ENCODE measurements around the gene ACADL. TPM values are rescaled to one million over a fixed set of nuclear protein-coding genes. Genes with fewer than 3 reads are reported as not detected.

Gene ACADL
- total RNA-seq, 1 donor from 2014 or later = not detected

GRCh38 chr2:210268281-210268680, 43.0 kb upstream of the ACADL start:
- H3K79me2 ChIP-seq (ENCODE audit: low read depth) = no peaks in the 10 kb centered on the region
- no peaks in the 10 kb centered on the region for H4K20me1 ChIP-seq (ENCODE audit: low read depth)
- no peaks in the 10 kb centered on the region for H3K27me3 Mint-ChIP-seq (ENCODE audit: insufficient read depth, low read depth)
- no peaks in the 10 kb centered on the region for H3K36me3 Mint-ChIP-seq
- no peak overlapping the region for H2AFZ ChIP-seq (replicated peaks)
- H3K36me3 ChIP-seq = no peaks in the 10 kb centered on the region
- no peak overlapping the region for H3K27ac ChIP-seq
- H3K9ac ChIP-seq = no peak overlapping the region
- no peak overlapping the region for H3K4me3 ChIP-seq
- H3K27me3 ChIP-seq = no peaks in the 10 kb centered on the region
- H3K4me3 Mint-ChIP-seq = no peak overlapping the region
- no peak overlapping the region for H3K4me2 ChIP-seq
- H3K4me1 ChIP-seq = no peaks in the 10 kb centered on the region
- H3K4me1 Mint-ChIP-seq = no peaks in the 10 kb centered on the region
- H3F3A ChIP-seq (ENCODE audit: low read depth) = no peaks in the 10 kb centered on the region
- no peaks in the 10 kb centered on the region for H3K9me3 ChIP-seq (ENCODE audit: low read depth)
- TF ChIP-seq, protein P1, sequence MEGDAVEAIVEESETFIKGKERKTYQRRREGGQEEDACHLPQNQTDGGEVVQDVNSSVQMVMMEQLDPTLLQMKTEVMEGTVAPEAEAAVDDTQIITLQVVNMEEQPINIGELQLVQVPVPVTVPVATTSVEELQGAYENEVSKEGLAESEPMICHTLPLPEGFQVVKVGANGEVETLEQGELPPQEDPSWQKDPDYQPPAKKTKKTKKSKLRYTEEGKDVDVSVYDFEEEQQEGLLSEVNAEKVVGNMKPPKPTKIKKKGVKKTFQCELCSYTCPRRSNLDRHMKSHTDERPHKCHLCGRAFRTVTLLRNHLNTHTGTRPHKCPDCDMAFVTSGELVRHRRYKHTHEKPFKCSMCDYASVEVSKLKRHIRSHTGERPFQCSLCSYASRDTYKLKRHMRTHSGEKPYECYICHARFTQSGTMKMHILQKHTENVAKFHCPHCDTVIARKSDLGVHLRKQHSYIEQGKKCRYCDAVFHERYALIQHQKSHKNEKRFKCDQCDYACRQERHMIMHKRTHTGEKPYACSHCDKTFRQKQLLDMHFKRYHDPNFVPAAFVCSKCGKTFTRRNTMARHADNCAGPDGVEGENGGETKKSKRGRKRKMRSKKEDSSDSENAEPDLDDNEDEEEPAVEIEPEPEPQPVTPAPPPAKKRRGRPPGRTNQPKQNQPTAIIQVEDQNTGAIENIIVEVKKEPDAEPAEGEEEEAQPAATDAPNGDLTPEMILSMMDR (IDR thresholded peaks at IDR 0.05) = no peak
- TF ChIP-seq EZH2 (IDR thresholded peaks at IDR 0.05) (no peak), EZH2phosphoT487 (IDR thresholded peaks at IDR 0.05) (no peak)
- H3K27ac Mint-ChIP-seq = no peak overlapping the region
- H3K9me3 Mint-ChIP-seq = no peaks in the 10 kb centered on the region
- DNase-seq (ENCODE audit: low spot score) = no peak

- Histone ChIP-seq H3F3A (ENCODE audit: low read depth) (no peaks in the 10 kb centered on the region), H4K20me1 (ENCODE audit: low read depth) (no peaks in the 10 kb centered on the region), H3K9me3 (ENCODE audit: low read depth) (no peaks in the 10 kb centered on the region), H3K9ac (no peak overlapping the region), H3K79me2 (ENCODE audit: low read depth) (no peaks in the 10 kb centered on the region), H3K27me3 (no peaks in the 10 kb centered on the region), H3K4me2 (no peak overlapping the region), H3K36me3 (no peaks in the 10 kb centered on the region), H3K27ac (no peak overlapping the region), H2AFZ (replicated peaks) (no peak overlapping the region), H3K4me1 (no peaks in the 10 kb centered on the region), H3K4me3 (no peak overlapping the region)
- H3K4me3 Mint-ChIP-seq = no peak overlapping the region
- H3K9me3 Mint-ChIP-seq = no peaks in the 10 kb centered on the region
- no peak for DNase-seq (ENCODE audit: low spot score)
- no peaks in the 10 kb centered on the region for H3K36me3 Mint-ChIP-seq
- no peak overlapping the region for H3K27ac Mint-ChIP-seq
- TF ChIP-seq EZH2 (IDR thresholded peaks at IDR 0.05) = no peak
- TF ChIP-seq EZH2phosphoT487 (IDR thresholded peaks at IDR 0.05) = no peak
- TF ChIP-seq, protein P1 (IDR thresholded peaks at IDR 0.05) = no peak
- H3K4me1 Mint-ChIP-seq = no peaks in the 10 kb centered on the region
- H3K27me3 Mint-ChIP-seq (ENCODE audit: insufficient read depth, low read depth) = no peaks in the 10 kb centered on the region
Observed at GRCh38 chr2:210267698-210268097, 42.5 kb upstream of the ACADL start.

- no peaks in the 10 kb centered on the region for H3F3A ChIP-seq (ENCODE audit: low read depth)
- H3K27ac ChIP-seq = no peak overlapping the region
- TF ChIP-seq EZH2phosphoT487 (IDR thresholded peaks at IDR 0.05) (no peak), EZH2 (IDR thresholded peaks at IDR 0.05) (no peak)
- TF ChIP-seq, protein P1 (IDR thresholded peaks at IDR 0.05) = no peak
- no peaks in the 10 kb centered on the region for H3K4me1 ChIP-seq
- Mint-ChIP-seq H3K4me3 (no peak overlapping the region), H3K27ac (no peak overlapping the region), H3K9me3 (no peaks in the 10 kb centered on the region), H3K27me3 (ENCODE audit: insufficient read depth, low read depth) (peaks cover 3% of the 10 kb centered on the region), H3K36me3 (no peaks in the 10 kb centered on the region), H3K4me1 (no peaks in the 10 kb centered on the region)
- no peak overlapping the region for H2AFZ ChIP-seq (replicated peaks)
- H3K9me3 ChIP-seq (ENCODE audit: low read depth) = no peaks in the 10 kb centered on the region
- H3K79me2 ChIP-seq (ENCODE audit: low read depth) = no peaks in the 10 kb centered on the region
- H3K36me3 ChIP-seq = no peaks in the 10 kb centered on the region
- H3K9ac ChIP-seq = no peak overlapping the region
- no peak for DNase-seq (ENCODE audit: low spot score)
- no peaks in the 10 kb centered on the region for H3K27me3 ChIP-seq
- no peak overlapping the region for H3K4me2 ChIP-seq
- H3K4me3 ChIP-seq = no peak overlapping the region
- no peaks in the 10 kb centered on the region for H4K20me1 ChIP-seq (ENCODE audit: low read depth)
Observed at GRCh38 chr2:210264282-210264681, 39.0 kb upstream of the ACADL start.
